ENCODE results near the gene AHCTF1. TPM values are rescaled to one million over a fixed set of nuclear protein-coding genes. Genes with fewer than 3 reads are reported as not detected.

Gene AHCTF1
- total and polyA plus RNA-seq, 2 of the 8 experiments (the other 6 are each of a cell fraction or from before 2014, with no cell fraction given), result 7.9 to 44.5 TPM

GRCh38 chr1:246865921-246866320 is 65.8 kb downstream of the AHCTF1 start:
- WGBS, 2 experiments (ENCODE audit: extremely low coverage in 1 of 2, insufficient coverage in 1 of 2, insufficient read length in 1 of 2, insufficient replicate concordance in 2 of 2, low coverage in 1 of 2, low lambda C conversion rate in 2 of 2, missing lambda C conversion rate in 1 of 2), result 91% methylated on average over 2 of the region's 2 CpGs; no CpG with 5 or more reads in 1 of the 2 experiments
- Histone ChIP-seq H3K23me2 (ENCODE audit: low read depth, low read length) (no peaks in the 10 kb centered on the region), H3K9me3 (ENCODE audit: insufficient read depth in 2 of 2, low read depth in 1 of 2, low read length in 1 of 2) (no peaks in the 10 kb centered on the region), H4K8ac (ENCODE audit: extremely low read depth, insufficient read depth, low read length) (no peak overlapping the region), H4K5ac (ENCODE audit: insufficient read length, low read depth, low read length) (no peak overlapping the region), H2AK5ac (ENCODE audit: low read depth, low read length) (no peak overlapping the region), H2BK5ac (ENCODE audit: low read depth, low read length) (no peak overlapping the region), H2BK12ac (ENCODE audit: low read depth, low read length) (no peak overlapping the region), H3K79me2 (ENCODE audit: control insufficient read depth in 1 of 2, insufficient read depth in 2 of 2, low read length in 2 of 2) (no peaks in the 10 kb centered on the region), H3K27ac (ENCODE audit: low read depth, low read length) (no peak overlapping the region), H3K4me3 (ENCODE audit: extremely low read depth in 1 of 4, insufficient read depth in 2 of 4, low read depth in 3 of 4, low read length in 4 of 4) (no peak overlapping the region), H2BK20ac (ENCODE audit: low read length) (no peak overlapping the region), H2BK15ac (ENCODE audit: low read length) (no peak overlapping the region), H3K79me1 (ENCODE audit: low read depth, low read length) (no peaks in the 10 kb centered on the region), H3K4me2 (ENCODE audit: insufficient read depth in 1 of 2, low read depth in 2 of 2, low read length in 2 of 2) (no peak overlapping the region), H3K18ac (ENCODE audit: extremely low read depth, low read length) (no peak overlapping the region), H3K4ac (replicated peaks; ENCODE audit: insufficient read length, low read depth, low read length) (no peak overlapping the region), H3K14ac (ENCODE audit: insufficient read length) (no peak overlapping the region), H4K91ac (replicated peaks; ENCODE audit: insufficient read length, low read length) (no peak overlapping the region), H2AFZ (ENCODE audit: low read length) (no peak overlapping the region), H3K9ac (replicated peaks in 1 of 4; ENCODE audit: extremely low read depth in 1 of 4, low read depth in 3 of 4, low read length in 3 of 4) (no peak overlapping the region), H3K4me1 (replicated peaks in 1 of 4; ENCODE audit: control insufficient read depth in 3 of 4, insufficient read depth in 4 of 4, low read length in 3 of 4) (no peaks in the 10 kb centered on the region), H4K20me1 (replicated peaks in 1 of 2; ENCODE audit: control insufficient read depth in 1 of 2, insufficient read depth in 2 of 2, low read length in 2 of 2) (no peaks in the 10 kb centered on the region), H3K23ac (ENCODE audit: insufficient read length) (no peak overlapping the region), H3K36me3 (ENCODE audit: control insufficient read depth in 2 of 4, insufficient read depth in 4 of 4, low read length in 3 of 4) (peaks cover 0 to 51% (median 19%) of the 10 kb centered on the region in 4 experiments; a peak in 7 of 8 replicates), H2BK120ac (replicated peaks; ENCODE audit: low read depth, low read length) (no peak overlapping the region), H3K27me3 (replicated peaks in 1 of 4; ENCODE audit: control insufficient read depth in 3 of 4, extremely low read depth in 1 of 4, insufficient read depth in 3 of 4, low read length in 3 of 4) (no peaks in the 10 kb centered on the region), H3K56ac (replicated peaks; ENCODE audit: insufficient read length, low read depth, low read length) (no peak overlapping the region)
- CTCF ChIA-PET (ENCODE audit: partially characterized antibody), result no interaction called here
- FAIRE-seq (no peak), DNase-seq (ENCODE audit: low read depth in 1 of 2, low spot score in 2 of 2) (no peak)
- POLR2A ChIA-PET (ENCODE audit: partially characterized antibody), result interaction anchor here (1.5 kb wide), 1 partner anchor 19 kb away, joined by 3 read pairs; no protein-coding TSS in a partner anchor
- TF ChIP-seq PHF8 (conservative IDR thresholded peaks at IDR 0.05; ENCODE audit: low read depth, low read length) (no peak), E2F6 (IDR thresholded peaks at IDR 0.05) (no peak), CBX5 (IDR thresholded peaks at IDR 0.05; ENCODE audit: low read depth, low read length) (no peak), MAFK (IDR thresholded peaks at IDR 0.05; ENCODE audit: low read depth, low read length) (no peak), HDAC6 (IDR thresholded peaks at IDR 0.05; ENCODE audit: low read depth, low read length) (no peak), NRF1 (IDR thresholded peaks at IDR 0.05; ENCODE audit: low read depth, low read length) (no peak), HDAC2 (IDR thresholded peaks at IDR 0.05; ENCODE audit: borderline replicate concordance in 1 of 2, low read depth in 2 of 2, low read length in 2 of 2) (no peak), RNF2 (IDR thresholded peaks at IDR 0.05; ENCODE audit: borderline replicate concordance, low read depth, low read length, missing control alignments, poor library complexity, severe bottlenecking) (no peak), RXRA (IDR thresholded peaks at IDR 0.05; ENCODE audit: insufficient read depth, low read depth, low read length) (no peak), CBX8 (IDR thresholded peaks at IDR 0.05; ENCODE audit: borderline replicate concordance, low read depth, low read length) (no peak), TCF12 (IDR thresholded peaks at IDR 0.05; ENCODE audit: low read depth, low read length) (no peak), JUN (IDR thresholded peaks at IDR 0.05; ENCODE audit: low read depth, low read length) (no peak)
